Hepatocyte (in vitro differentiated cells): Measurements from ENCODE around the gene EPHB1.

Experiments
- EZH2 ChIP-seq: fragments of 200-600 bp; sonication (generic); IDR thresholded peaks from 2 replicates; pipeline ENCODE4 v1.6.1; 2016; ENCODE audit warnings: antibody characterized with exemption, mild to moderate bottlenecking, borderline replicate concordance
- TF ChIP-seq, protein P1 (sequence below): fragments of 200-600 bp; sonication (generic); IDR thresholded peaks from 2 replicates; pipeline ENCODE4 v1.5.1; 2016; ENCODE audit warnings: antibody characterized with exemption, mild to moderate bottlenecking; ENCODE audit not compliant: poor library complexity

- TF ChIP-seq, protein P1, sequence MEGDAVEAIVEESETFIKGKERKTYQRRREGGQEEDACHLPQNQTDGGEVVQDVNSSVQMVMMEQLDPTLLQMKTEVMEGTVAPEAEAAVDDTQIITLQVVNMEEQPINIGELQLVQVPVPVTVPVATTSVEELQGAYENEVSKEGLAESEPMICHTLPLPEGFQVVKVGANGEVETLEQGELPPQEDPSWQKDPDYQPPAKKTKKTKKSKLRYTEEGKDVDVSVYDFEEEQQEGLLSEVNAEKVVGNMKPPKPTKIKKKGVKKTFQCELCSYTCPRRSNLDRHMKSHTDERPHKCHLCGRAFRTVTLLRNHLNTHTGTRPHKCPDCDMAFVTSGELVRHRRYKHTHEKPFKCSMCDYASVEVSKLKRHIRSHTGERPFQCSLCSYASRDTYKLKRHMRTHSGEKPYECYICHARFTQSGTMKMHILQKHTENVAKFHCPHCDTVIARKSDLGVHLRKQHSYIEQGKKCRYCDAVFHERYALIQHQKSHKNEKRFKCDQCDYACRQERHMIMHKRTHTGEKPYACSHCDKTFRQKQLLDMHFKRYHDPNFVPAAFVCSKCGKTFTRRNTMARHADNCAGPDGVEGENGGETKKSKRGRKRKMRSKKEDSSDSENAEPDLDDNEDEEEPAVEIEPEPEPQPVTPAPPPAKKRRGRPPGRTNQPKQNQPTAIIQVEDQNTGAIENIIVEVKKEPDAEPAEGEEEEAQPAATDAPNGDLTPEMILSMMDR: no peak
- TF ChIP-seq EZH2: no peak
These were observed 62.3 kb downstream of the EPHB1 start for GRCh38 chr3:134857356-134857755.
